Urinary bladder (tissue), 4 donors: ENCODE data around the gene PMAIP1. TPM values are rescaled to one million over a fixed set of nuclear protein-coding genes. Genes with fewer than 3 reads are reported as not detected.

Experiments
- DNase-seq: peaks from one replicate; pipeline ENCODE4 v3.0.0-alpha.2; 2015; ENCODE audit errors: extremely low spot score
- H3K27ac ChIP-seq: one replicate; pipeline ENCODE4 v1.5.1; 2013; ENCODE audit warnings: low read depth, mild to moderate bottlenecking, moderate library complexity
- H3K36me3 ChIP-seq: one replicate; pipeline ENCODE4 v1.6.1; 2013; ENCODE audit warnings: mild to moderate bottlenecking, moderate library complexity; ENCODE audit not compliant: insufficient read depth
- H3K4me1 ChIP-seq: one replicate; pipeline ENCODE4 v1.6.1; 2013; ENCODE audit warnings: mild to moderate bottlenecking, moderate library complexity; ENCODE audit not compliant: insufficient read depth
- H3K4me3 ChIP-seq: one replicate; pipeline ENCODE4 v1.5.1; 2013; ENCODE audit warnings: low read depth, low read length
- WGBS: extraction: QIAGEN DNeasy Blood & Tissue Kit; methylation state at CpG from one replicate; pipeline ENCODE4 v1.1.7; 2013; 5-methylcytosine and 5-hydroxymethylcytosine counted together
- polyA plus RNA-seq: library from polyadenylated mRNA; stranded (reverse); fragments of 200-250 nt; gene quantifications from one replicate; pipeline ENCODE4 v1.2.3, GENCODE V29; 2013
- total RNA-seq: library from RNA; depleted of rRNA; stranded (reverse); fragments of >200 nt; gene quantifications from one replicate; pipeline ENCODE4 v1.2.3, GENCODE V29; 2014
- donor health status: healthy with polysubstance abuse.
- donor health status: healthy.

PMAIP1 gene
- total and polyA plus RNA-seq, 2 donors: 1.1 to 1.6 TPM

- H3K4me1 ChIP-seq: no peaks in the 10 kb centered on the region
- peak overlapping the region; percentile 66 for H3K4me3 ChIP-seq
- no peak overlapping the region for H3K27ac ChIP-seq
- H3K36me3 ChIP-seq: no peaks in the 10 kb centered on the region
- DNase-seq: no peak
- 28% methylated on average over 33 of the region's 33 CpGs for WGBS
Observed at GRCh38 chr18:59898609-59899297, 1.0 kb upstream of the PMAIP1 start.

- H3K4me1 ChIP-seq: peaks cover 2% of the 10 kb centered on the region
- WGBS: 2% methylated on average over 51 of the region's 51 CpGs
- peak overlapping the region; percentile 77 for H3K27ac ChIP-seq
- no peak for DNase-seq
- peak overlapping the region; percentile 66 for H3K4me3 ChIP-seq
- H3K36me3 ChIP-seq: no peaks in the 10 kb centered on the region
Observed at GRCh38 chr18:59900222-59901128, 679 bp downstream of the PMAIP1 start.

- no peak overlapping the region for H3K4me3 ChIP-seq
- H3K27ac ChIP-seq: no peak overlapping the region
- peaks cover 2% of the 10 kb centered on the region for H3K4me1 ChIP-seq
- DNase-seq: no peak
- H3K36me3 ChIP-seq: no peaks in the 10 kb centered on the region
- WGBS: 56% methylated on average over 8 of the region's 8 CpGs
Observed at GRCh38 chr18:59902131-59902992, 2.6 kb downstream of the PMAIP1 start.

- WGBS: 77% methylated on average over 8 of the region's 8 CpGs
- Histone ChIP-seq H3K27ac (no peak overlapping the region), H3K4me1 (peaks cover 2% of the 10 kb centered on the region), H3K36me3 (no peaks in the 10 kb centered on the region), H3K4me3 (no peak overlapping the region)
- no peak for DNase-seq
Observed at GRCh38 chr18:59902993-59903610, 3.3 kb downstream of the PMAIP1 start.

GRCh38 chr18:59904011-59904601 is 4.3 kb downstream of the PMAIP1 start:
- Histone ChIP-seq H3K4me3 (no peak overlapping the region), H3K4me1 (peaks cover 2% of the 10 kb centered on the region), H3K27ac (no peak overlapping the region), H3K36me3 (no peaks in the 10 kb centered on the region)
- 86% methylated on average over 1 of the region's 1 CpG for WGBS
- DNase-seq: no peak

- Histone ChIP-seq H3K4me1 (peaks cover 2% of the 10 kb centered on the region), H3K4me3 (no peak overlapping the region), H3K27ac (no peak overlapping the region), H3K36me3 (no peaks in the 10 kb centered on the region)
- no peak for DNase-seq
- WGBS: 61% methylated on average over 4 of the region's 4 CpGs
Observed at GRCh38 chr18:59905686-59906091, 5.9 kb downstream of the PMAIP1 start.

- no peak for DNase-seq
- Histone ChIP-seq H3K4me3 (no peak overlapping the region), H3K36me3 (no peaks in the 10 kb centered on the region), H3K4me1 (peaks cover 2% of the 10 kb centered on the region), H3K27ac (no peak overlapping the region)
- WGBS: 74% methylated on average over 3 of the region's 3 CpGs
Observed at GRCh38 chr18:59906203-59906602, 6.4 kb downstream of the PMAIP1 start.

GRCh38 chr18:59907172-59907571 is 7.4 kb downstream of the PMAIP1 start:
- H3K36me3 ChIP-seq: no peaks in the 10 kb centered on the region
- peaks cover 2% of the 10 kb centered on the region for H3K4me1 ChIP-seq
- no peak for DNase-seq
- 33% methylated on average over 5 of the region's 5 CpGs for WGBS
- no peak overlapping the region for H3K27ac ChIP-seq
- no peak overlapping the region for H3K4me3 ChIP-seq

- 79% methylated on average over 4 of the region's 4 CpGs for WGBS
- no peaks in the 10 kb centered on the region for H3K36me3 ChIP-seq
- H3K4me3 ChIP-seq: no peak overlapping the region
- no peak overlapping the region for H3K27ac ChIP-seq
- no peak for DNase-seq
- peaks cover 2% of the 10 kb centered on the region for H3K4me1 ChIP-seq
Observed at GRCh38 chr18:59907660-59908059, 7.9 kb downstream of the PMAIP1 start.

GRCh38 chr18:59908799-59909198 is 9.0 kb downstream of the PMAIP1 start:
- Histone ChIP-seq H3K36me3 (no peaks in the 10 kb centered on the region), H3K4me1 (peaks cover 2% of the 10 kb centered on the region), H3K27ac (no peak overlapping the region), H3K4me3 (no peak overlapping the region)
- no peak for DNase-seq
- 44% methylated on average over 7 of the region's 7 CpGs for WGBS

GRCh38 chr18:59909289-59910036 is 9.7 kb downstream of the PMAIP1 start:
- 63% methylated on average over 11 of the region's 11 CpGs for whole genome bisulfite sequencing
- DNase-seq: no peak

GRCh38 chr18:59910967-59911366 is 11.2 kb downstream of the PMAIP1 start:
- DNase-seq: no peak
- no peaks in the 10 kb centered on the region for H3K36me3 ChIP-seq
- H3K27ac ChIP-seq: no peak overlapping the region
- no peak overlapping the region for H3K4me3 ChIP-seq
- no peaks in the 10 kb centered on the region for H3K4me1 ChIP-seq
- WGBS: 49% methylated on average over 2 of the region's 2 CpGs

More at GRCh38 chr18:59909289-59910036, 9.7 kb downstream of the PMAIP1 start:
- Histone ChIP-seq H3K4me1 (peaks cover 2% of the 10 kb centered on the region), H3K4me3 (no peak overlapping the region), H3K36me3 (no peaks in the 10 kb centered on the region), H3K27ac (no peak overlapping the region)
